SU-DHL-6 (cell line): ENCODE results near the gene RAD23B.

Experiments
- H2AFZ ChIP-seq: fragments of 200-600 bp; sonication (generic); 2 replicates; pipeline ENCODE4 v1.6.1; 2014; ENCODE audit warnings: low read depth, mild to moderate bottlenecking, moderate library complexity, mixed read lengths, antibody characterized with exemption, low read length; ENCODE audit not compliant: severe bottlenecking
- H3F3A ChIP-seq: fragments of 200-600 bp; shearing (Covaris generic); 2 replicates; pipeline ENCODE4 v1.6.0; 2016; ENCODE audit warnings: antibody characterized with exemption, mild to moderate bottlenecking; ENCODE audit not compliant: insufficient read depth
- H3K27ac ChIP-seq: fragments of 200-600 bp; sonication (generic); 2 replicates; pipeline ENCODE4 v1.5.1; 2016; ENCODE audit warnings: low read depth, mild to moderate bottlenecking, low read length, moderate library complexity, mixed read lengths
- H3K27me3 ChIP-seq: fragments of 200-600 bp; sonication (generic), shearing (Covaris generic); 2 replicates; pipeline ENCODE4 v1.6.0; 2014; ENCODE audit warnings: mild to moderate bottlenecking, low read length
- H3K36me3 ChIP-seq: fragments of 200-600 bp; sonication (generic); 2 replicates; pipeline ENCODE4 v1.6.1; 2014; ENCODE audit warnings: mild to moderate bottlenecking, low read length, mixed read lengths
- H3K4me2 ChIP-seq: fragments of 300-600, 200-600 bp; shearing (Covaris generic), sonication (generic); 2 replicates; pipeline ENCODE4 v1.6.0; 2014; ENCODE audit warnings: low read length, low read depth, mild to moderate bottlenecking; ENCODE audit not compliant: poor library complexity, severe bottlenecking
- H3K4me3 ChIP-seq: fragments of 200-600 bp; sonication (generic); 2 replicates; pipeline ENCODE4 v1.5.1; 2014; ENCODE audit warnings: antibody characterized with exemption, low read length, mild to moderate bottlenecking, mixed read lengths; ENCODE audit not compliant: insufficient read depth, poor library complexity, severe bottlenecking
- H3K79me2 ChIP-seq: fragments of 200-600 bp; sonication (generic); 2 replicates; pipeline ENCODE4 v1.6.1; 2014; ENCODE audit warnings: mild to moderate bottlenecking, low read length, moderate library complexity; ENCODE audit not compliant: insufficient read depth
- H3K9ac ChIP-seq: fragments of 200-600 bp; sonication (generic); 2 replicates; pipeline ENCODE4 v1.7.0; 2014; ENCODE audit warnings: mild to moderate bottlenecking, low read length
- H3K9me2 ChIP-seq: fragments of 200-600 bp; sonication (generic); replicated peaks from 2 replicates; pipeline ENCODE4 v1.6.1; 2014; ENCODE audit warnings: low read length; ENCODE audit not compliant: insufficient read depth
- H3K9me3 ChIP-seq: fragments of 200-600 bp; sonication (generic); 2 replicates; pipeline ENCODE4 v1.6.1; 2014; ENCODE audit warnings: low read length, mixed read lengths; ENCODE audit not compliant: insufficient read depth
- H4K20me1 ChIP-seq: fragments of 200-600 bp; sonication (generic); 2 replicates; pipeline ENCODE4 v1.6.1; 2014; ENCODE audit warnings: low read depth, mild to moderate bottlenecking, antibody characterized with exemption, low read length, moderate library complexity, mixed read lengths
- EZH2phosphoT487 ChIP-seq: fragments of 200-600 bp; sonication (generic), shearing (Covaris generic); conservative IDR thresholded peaks from 2 replicates; pipeline ENCODE4 v1.6.1; 2018; ENCODE audit warnings: mild to moderate bottlenecking, antibody characterized with exemption, low read length, moderate library complexity, mixed read lengths
- TF ChIP-seq, protein P1 (sequence below): fragments of 200-600 bp; sonication (generic); IDR thresholded peaks from one replicate; pipeline ENCODE4 v1.5.1; 2017; ENCODE audit warnings: antibody characterized with exemption, mild to moderate bottlenecking, low read length, moderate library complexity; ENCODE audit not compliant: insufficient read depth, poor library complexity, severe bottlenecking

RAD23B gene

DNA sequence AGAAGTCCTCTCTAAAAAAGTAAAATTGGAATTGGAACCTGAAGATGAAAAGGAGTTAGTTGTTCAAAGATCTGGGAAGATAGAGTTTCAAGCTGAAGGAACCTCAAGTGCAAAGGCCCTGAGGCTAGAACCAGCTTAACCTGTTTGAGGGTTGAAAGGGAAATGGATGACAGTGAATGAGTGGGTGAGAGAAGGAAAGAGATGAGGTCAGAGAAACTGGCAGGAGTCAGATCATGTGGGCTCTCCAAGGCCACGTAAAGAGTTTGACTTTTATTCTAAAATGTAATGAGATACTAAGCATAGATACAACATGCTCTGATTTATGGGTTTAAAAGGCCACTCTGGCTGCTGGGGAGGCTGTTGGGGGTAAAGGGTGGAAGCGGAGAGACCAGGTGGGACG, 2.5 kb upstream of the RAD23B start:
- Histone ChIP-seq H3K9me2 (no peaks in the 10 kb centered on the region), H3K36me3 (no peaks in the 10 kb centered on the region), H3F3A (peaks cover 10% of the 10 kb centered on the region), H3K4me2 (no peak overlapping the region), H3K27me3 (no peaks in the 10 kb centered on the region), H3K79me2 (peaks cover 24% of the 10 kb centered on the region), H2AFZ (no peak overlapping the region), H3K27ac (no peak overlapping the region), H3K9ac (no peak overlapping the region), H3K4me3 (no peak overlapping the region), H4K20me1 (peaks cover 14% of the 10 kb centered on the region), H3K9me3 (no peaks in the 10 kb centered on the region)
- no peak for TF ChIP-seq EZH2phosphoT487
- TF ChIP-seq, protein P1, sequence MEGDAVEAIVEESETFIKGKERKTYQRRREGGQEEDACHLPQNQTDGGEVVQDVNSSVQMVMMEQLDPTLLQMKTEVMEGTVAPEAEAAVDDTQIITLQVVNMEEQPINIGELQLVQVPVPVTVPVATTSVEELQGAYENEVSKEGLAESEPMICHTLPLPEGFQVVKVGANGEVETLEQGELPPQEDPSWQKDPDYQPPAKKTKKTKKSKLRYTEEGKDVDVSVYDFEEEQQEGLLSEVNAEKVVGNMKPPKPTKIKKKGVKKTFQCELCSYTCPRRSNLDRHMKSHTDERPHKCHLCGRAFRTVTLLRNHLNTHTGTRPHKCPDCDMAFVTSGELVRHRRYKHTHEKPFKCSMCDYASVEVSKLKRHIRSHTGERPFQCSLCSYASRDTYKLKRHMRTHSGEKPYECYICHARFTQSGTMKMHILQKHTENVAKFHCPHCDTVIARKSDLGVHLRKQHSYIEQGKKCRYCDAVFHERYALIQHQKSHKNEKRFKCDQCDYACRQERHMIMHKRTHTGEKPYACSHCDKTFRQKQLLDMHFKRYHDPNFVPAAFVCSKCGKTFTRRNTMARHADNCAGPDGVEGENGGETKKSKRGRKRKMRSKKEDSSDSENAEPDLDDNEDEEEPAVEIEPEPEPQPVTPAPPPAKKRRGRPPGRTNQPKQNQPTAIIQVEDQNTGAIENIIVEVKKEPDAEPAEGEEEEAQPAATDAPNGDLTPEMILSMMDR = no peak

DNA sequence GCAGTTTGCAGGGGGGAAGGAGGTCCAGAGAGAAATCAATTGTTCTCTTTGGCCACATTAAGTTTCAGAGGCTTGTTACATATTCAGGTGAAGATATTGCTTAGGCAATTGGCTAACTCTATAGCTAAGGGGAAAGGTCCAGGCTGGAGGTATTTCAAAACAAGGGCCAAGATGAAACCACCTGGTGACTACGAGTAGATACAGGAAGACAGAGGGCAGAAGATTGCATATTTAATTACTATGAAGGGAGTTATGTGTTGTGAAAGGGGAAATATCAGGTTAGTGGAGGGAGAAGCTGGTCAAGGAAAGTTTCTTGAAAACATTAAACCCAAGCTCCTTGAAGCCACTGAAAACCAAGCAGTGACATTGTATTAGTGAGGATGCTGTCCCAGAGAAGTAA, 1.9 kb upstream of the RAD23B start:
- H4K20me1 ChIP-seq = peaks cover 20% of the 10 kb centered on the region
- no peak overlapping the region for H3K9ac ChIP-seq
- no peaks in the 10 kb centered on the region for H3K9me3 ChIP-seq
- H3K4me2 ChIP-seq = no peak overlapping the region
- H3F3A ChIP-seq = peaks cover 10% of the 10 kb centered on the region
- H3K4me3 ChIP-seq = no peak overlapping the region
- no peaks in the 10 kb centered on the region for H3K36me3 ChIP-seq
- no peaks in the 10 kb centered on the region for H3K27me3 ChIP-seq
- TF ChIP-seq, protein P1 = no peak
- no peak for TF ChIP-seq EZH2phosphoT487
- no peaks in the 10 kb centered on the region for H3K9me2 ChIP-seq
- H3K27ac ChIP-seq = no peak overlapping the region
- no peak overlapping the region for H2AFZ ChIP-seq
- peaks cover 30% of the 10 kb centered on the region for H3K79me2 ChIP-seq

DNA sequence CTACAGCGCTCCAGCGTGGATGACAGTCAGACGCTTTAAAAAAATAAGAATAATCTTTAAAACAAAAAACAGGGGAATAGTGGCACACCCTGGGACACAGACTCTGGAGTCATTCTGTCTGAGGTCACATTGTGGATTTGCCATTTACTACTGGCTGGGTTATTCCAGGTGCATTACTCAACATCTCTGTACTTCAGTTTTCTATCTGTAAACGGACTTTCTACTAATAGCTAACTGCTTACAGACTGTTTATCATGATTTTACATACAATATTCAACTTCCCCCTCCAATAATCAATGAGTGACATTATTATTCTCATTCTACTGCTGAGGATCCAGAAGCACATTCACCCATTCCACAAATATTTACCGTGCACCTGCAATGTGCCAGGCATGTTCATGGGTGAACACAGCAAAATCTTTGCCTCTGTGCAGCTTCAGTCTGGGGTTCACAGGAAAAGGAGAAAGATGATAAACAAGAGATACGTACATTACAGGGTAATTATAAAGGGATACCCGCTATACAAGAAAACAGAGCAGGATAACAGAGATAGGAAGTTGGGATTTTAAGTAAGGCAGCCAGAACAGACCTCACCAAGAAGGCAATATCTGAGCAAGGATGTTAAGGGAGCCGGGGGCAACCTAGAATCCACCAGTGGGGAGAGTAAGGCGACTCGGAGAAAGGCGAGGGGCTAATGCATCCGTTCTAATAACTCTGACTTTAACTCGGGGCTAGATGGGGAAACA, 984 bp upstream of the RAD23B start:
- Histone ChIP-seq H3K27ac (no peak overlapping the region), H3K9me2 (no peaks in the 10 kb centered on the region), H2AFZ (peak overlapping the region; percentile 85), H3K4me2 (peak overlapping the region; percentile 94), H3K36me3 (no peaks in the 10 kb centered on the region), H3F3A (peaks cover 10% of the 10 kb centered on the region), H3K4me3 (peak overlapping the region; percentile 63), H3K27me3 (no peaks in the 10 kb centered on the region), H3K79me2 (peaks cover 39% of the 10 kb centered on the region), H4K20me1 (peaks cover 27% of the 10 kb centered on the region), H3K9ac (peak overlapping the region; percentile 89), H3K9me3 (no peaks in the 10 kb centered on the region)
- TF ChIP-seq, protein P1 = no peak
- TF ChIP-seq EZH2phosphoT487 = no peak
